Posterior vena cava (tissue), 2 donors: Measurements from ENCODE around the gene ENAH. TPM values are rescaled to one million over a fixed set of nuclear protein-coding genes. Genes with fewer than 3 reads are reported as not detected.
"Not testable (repeated sequence)": the region's sequence is repeated elsewhere in the genome, so short reads cannot be mapped to it uniquely, and the experiment has no call there.

Experiments
- DNase-seq: peaks from one replicate; pipeline ENCODE4 v3.0.0-alpha.2; 2020; ENCODE audit warnings: low spot score
- intact Hi-C, 2 donors: fragments of 100-400 bp; cut with DNase I; formaldehyde crosslinking; loops; one replicate each; pipeline versions ENCODE4 v1.14.1 to v1.14.2; 2022 to 2023
- total RNA-seq, 2 donors: library from RNA; stranded (reverse); fragmentation: NEBNext Ultra II Directional; extraction: Animal tissue kit (Norgen Biotek cat#: 25700); gene quantifications; one replicate each; pipeline ENCODE4 v1.2.1, GENCODE V29; 2021
- donor health status: DM: yes; HTN: yes; CAD: no.
- donor health status: DM: yes; HTN: yes; CAD: no.

Gene ENAH
- total RNA-seq, 2 donors from 2014 or later: 165 to 244 TPM

- peak; percentile 93 for DNase-seq
- intact Hi-C loops: loop anchor here (2.0 to 10.0 kb wide), 2 partner anchors 111 to 119 kb away; no protein-coding TSS in a partner anchor
Measured at GRCh38 chr1:225653463-225654276, 747 bp upstream of the ENAH start.

DNA sequence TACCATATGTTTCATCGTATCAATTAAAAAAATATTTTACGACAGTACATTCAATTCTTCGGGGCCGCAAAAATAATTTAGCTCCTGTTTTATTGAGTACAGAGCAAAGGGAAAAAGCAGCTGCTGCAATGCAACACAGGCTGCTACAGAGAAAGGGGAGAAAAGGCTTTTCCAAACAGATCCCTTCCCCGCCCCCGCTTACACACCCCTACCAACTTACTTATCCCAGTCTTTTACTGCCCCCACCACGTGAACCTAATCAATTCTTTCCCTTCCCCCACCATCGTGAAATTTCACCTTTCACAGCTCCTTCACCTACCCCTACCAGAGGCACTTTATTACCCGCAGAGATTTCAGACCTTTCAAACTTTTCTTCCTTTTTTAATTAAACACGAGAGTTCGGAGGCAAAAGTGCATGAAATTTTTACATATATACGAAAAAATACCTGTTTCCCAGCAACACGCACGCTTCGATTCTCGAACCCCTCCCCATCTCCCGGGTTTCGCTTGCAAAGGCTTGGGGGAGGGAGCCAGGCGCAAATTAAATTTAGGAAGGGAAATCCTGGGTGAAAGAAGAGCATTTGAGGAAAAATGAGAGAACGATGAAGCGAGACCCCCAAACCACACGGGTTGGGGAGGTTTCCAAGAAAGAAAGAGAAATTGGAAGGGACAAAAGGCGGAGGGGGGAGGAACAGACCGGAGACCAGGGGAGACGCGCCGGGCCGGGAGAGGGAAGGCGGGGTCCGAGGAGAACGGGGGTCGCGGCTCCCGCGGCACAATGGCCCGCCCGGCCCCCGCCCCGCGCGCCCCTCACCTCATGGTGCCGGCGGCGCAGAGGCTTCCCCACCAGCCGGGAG is 823 bp downstream of the ENAH start:
- intact Hi-C loops: loop anchor here in 1 of 2 donors (10.0 kb wide), 1 partner anchor 113 kb away; no protein-coding TSS in a partner anchor
- DNase-seq: no peak

DNA sequence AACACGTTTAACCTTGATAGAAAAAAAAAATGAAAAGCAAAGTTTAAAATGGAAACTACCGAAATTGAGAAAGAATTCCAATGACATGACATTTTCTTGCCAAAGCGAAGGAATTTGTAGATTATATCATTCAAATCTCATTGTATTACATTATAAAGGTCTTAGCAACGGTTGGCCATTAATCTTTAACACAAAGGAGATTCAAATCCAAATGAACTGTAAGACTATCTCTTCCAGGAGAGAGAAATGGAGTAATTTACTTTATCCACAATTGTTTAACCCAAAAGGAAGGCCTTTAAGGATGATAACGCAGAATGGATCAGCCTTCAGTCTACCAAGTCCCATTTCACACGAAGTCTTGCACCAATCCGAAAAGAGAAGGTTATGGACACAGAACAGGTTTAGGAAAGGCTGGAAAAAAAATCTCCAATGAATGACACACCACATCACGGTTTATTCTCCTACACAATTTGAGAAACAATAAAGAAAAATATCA is 1.5 kb downstream of the ENAH start:
- DNase-seq: no peak
- intact Hi-C loops: loop anchor here in 1 of 2 donors (10.0 kb wide), 1 partner anchor 113 kb away; no protein-coding TSS in a partner anchor

DNA sequence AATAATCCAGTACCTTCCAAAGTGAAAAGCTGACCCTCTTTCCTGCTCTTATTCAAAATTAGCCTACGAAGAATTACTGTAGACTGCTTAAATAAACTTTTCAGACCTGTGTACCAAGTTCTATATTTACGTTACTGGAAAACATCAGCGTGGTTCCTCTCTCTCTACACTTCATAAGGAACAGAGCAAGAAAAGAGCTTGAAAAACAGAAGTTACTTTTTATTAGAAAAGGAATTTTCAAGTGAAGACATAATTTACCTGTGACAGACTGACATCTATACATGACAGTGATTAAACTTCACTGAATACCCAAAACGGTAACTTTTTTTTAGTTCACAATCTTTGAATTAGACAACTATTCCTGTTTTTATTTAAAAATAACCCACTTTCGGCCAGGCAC is 2.7 kb downstream of the ENAH start:
- intact Hi-C loops: loop anchor here in 1 of 2 donors (10.0 kb wide), 1 partner anchor 115 kb away; no protein-coding TSS in a partner anchor
- no peak for DNase-seq

DNA sequence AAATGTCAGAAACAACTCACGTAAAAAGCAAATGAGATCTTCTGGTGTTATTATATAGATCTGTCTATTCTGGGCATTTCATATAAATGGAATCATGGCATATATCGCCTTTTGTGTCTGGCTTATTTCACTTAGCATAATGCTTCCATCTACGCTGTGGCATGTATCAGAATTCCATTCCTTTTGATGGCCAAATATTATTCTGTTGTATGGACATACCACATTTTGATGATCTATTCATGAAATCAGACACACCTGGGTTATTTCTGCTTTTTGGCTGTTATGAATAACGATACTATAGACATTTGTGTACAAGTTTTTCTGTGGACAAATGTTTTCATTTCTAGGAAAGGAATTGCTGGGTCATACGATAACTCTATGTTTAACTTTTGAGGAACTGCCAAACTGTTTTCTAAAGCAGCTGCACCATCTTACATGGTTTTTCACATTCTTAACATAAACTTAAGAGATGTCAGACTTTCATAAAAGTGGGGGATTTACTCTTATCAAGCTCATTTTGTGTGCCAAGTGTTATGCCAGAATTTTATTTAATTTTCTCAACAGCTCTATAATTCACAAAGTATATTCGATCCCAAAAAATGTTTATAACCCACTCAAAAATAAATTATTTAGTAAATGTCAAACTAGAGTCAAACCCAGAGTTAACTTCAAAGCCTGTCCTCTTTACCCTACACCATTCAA is 7.6 kb downstream of the ENAH start:
- intact Hi-C loops: loop anchor here (10.0 kb wide), 2 partner anchors 61 to 131 kb away; no protein-coding TSS in a partner anchor
- DNase-seq: no peak

DNA sequence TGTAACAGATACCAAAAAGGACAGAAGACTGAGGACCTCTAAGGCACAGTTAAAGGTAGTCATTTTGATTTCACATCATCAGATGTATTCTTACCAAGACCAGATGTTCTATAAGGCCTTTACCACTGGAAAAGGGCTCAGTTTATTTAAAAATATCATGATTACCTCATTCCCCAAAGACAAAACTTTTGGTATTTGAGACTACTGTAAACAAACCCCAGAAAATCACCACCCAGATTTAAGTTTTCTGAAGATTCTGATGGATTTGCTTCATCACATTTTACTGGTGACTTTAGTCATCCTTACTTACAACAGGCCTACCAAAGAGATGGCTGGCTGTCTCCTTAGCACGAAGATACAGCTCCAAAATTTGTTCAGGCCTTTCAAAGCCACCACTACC is 8.3 kb downstream of the ENAH start:
- intact Hi-C loops: loop anchor here (10.0 kb wide), 2 partner anchors 60 to 130 kb away; no protein-coding TSS in a partner anchor
- no peak for DNase-seq

DNA sequence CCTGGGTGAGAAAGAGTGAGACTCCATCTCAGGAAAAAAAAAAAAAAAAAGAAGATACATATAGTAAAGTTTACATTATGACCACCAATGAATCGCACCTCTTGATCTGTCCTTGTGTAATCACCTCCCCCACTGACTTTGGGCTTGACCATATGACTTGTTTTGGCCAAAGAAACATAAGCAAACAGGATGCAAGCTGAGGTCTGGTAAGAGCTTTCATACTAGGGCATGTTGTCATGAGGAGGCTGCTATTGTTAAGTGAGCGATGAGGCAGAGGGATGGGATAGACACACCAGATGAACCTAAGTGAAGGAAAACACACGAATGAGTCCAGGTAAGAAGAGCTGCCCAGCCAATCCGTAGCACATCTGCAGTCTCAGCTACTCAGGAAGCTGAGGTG is 10.7 kb downstream of the ENAH start:
- DNase-seq: no peak
- intact Hi-C loops: loop anchor here (10.0 kb wide), 2 partner anchors 57 to 127 kb away; no protein-coding TSS in a partner anchor

DNA sequence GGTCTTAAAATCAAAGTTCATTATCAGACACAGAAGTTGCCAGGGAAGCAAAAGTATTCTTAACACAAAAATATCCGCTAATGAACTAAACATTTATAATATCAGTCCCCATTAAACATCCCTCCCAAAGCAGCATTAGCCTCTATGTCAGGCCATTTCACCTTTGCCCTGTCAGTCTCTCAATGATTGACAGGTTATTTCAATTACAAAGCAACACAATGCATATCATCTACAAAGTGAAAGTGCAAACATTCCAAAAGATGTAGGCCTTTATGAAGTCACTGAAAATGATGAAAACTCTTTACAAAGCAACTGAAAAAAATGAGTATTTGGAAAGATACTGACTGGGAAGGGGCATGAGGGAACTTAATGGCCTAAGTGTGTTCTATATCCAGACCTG is 14.1 kb downstream of the ENAH start:
- intact Hi-C loops: no loop called here
- DNase-seq: no peak

- DNase-seq: no peak
- intact Hi-C loops: no loop called here
Measured at GRCh38 chr1:225637651-225638199, 15.2 kb downstream of the ENAH start.

- DNase-seq, intact Hi-C loops: not testable (repeated sequence)
Measured at GRCh38 chr1:225636992-225637391, 15.9 kb downstream of the ENAH start.

DNA sequence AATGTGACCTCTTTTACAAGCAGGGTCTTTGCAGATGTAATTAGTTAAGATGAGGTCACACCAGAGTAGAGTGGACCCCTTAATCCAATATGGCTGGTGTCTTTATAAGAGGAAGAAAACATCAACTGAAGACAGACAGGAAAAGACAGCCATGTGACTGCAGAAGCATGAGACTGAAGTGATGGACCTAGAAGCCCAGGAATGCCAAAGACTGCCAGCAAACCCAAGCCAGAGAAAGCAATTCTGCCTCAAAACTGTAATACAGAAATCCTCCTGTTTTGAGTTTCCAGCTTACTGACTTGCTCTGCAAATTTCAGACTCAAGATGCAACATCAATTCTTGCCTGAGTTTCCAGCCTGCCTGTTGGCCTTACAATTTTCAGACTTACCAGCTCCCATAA is 17.3 kb downstream of the ENAH start:
- intact Hi-C loops: loop anchor here in 1 of 2 donors (2.0 kb wide), 1 partner anchor 15 kb away; no protein-coding TSS in a partner anchor
- no peak for DNase-seq

- DNase-seq, intact Hi-C loops: not testable (repeated sequence)
Measured at GRCh38 chr1:225632836-225633235, 20.1 kb downstream of the ENAH start.

- intact Hi-C loops: no loop called here
- no peak for DNase-seq
Measured at GRCh38 chr1:225631021-225631663, 21.8 kb downstream of the ENAH start.

DNA sequence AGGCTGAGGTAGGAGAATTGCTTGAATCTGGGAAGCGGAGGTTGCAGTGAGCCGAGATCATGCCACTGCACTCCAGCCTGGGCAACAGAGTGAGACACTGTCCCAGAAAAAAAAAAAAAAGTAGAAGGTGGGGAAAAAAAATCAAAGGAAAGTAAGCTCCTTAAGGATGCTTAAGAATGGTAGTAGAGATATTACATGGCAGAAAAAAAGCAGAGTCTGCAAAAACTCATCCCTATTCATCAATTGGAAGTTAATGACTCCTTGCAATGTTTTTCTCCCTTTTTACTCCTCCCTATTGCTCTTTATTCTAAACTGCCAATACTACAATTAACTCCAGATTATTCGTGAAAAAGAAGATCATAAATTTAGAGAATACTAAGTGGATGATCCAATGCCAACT is 23.4 kb downstream of the ENAH start:
- intact Hi-C loops: no loop called here
- DNase-seq: no peak

DNA sequence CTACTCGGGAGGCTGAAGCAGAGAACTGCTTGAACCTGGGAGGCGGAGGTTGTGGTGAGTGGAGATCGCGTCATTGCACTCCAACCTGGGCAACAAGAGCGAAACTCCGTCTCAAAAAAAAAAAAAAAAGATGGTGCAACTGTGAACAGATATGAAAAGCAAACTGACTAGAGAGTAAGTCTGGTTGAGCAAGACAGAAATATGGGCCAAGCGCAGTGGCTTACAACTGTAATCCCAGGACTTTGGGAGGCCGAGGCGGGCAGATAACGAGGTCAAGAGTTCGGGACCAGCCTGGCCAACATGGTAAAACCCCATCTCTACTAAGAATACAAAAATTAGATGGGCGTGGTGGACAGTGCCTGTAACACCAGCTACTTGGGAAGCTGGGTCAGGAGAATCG is 24.1 kb downstream of the ENAH start:
- intact Hi-C loops: not testable (repeated sequence)

GRCh38 chr1:225627304-225627947 is 25.5 kb downstream of the ENAH start:
- DNase-seq: no peak
- intact Hi-C loops: no loop called here

More for the DNA sequence above, 24.1 kb downstream of the ENAH start:
- not testable (repeated sequence) for DNase-seq

- DNase-seq: no peak
- intact Hi-C loops: no loop called here
Measured at GRCh38 chr1:225626698-225627097, 26.2 kb downstream of the ENAH start.

DNA sequence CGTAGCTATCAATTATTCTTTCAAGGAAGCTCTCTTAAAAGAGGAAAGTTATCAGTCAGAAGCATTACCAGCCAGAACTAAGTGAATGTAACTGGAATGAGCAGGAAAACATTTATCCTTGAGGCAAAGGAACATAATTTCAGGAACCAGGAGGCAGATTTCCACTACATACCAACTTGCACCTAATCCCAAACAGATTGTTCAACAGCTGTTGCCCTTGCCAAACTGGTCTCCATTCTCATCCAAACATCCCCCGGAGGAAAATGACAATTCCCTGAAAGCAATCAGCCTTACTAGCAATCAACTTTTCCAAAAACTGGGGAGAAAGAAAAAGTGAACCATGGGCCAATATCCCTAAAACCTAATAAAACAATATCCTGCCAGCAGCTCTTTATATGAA is 35.0 kb downstream of the ENAH start:
- DNase-seq: no peak
- intact Hi-C loops: no loop called here
